Keratinocyte (primary cell): Measurements from ENCODE around the gene YAP1.

Experiments
- CTCF ChIP-seq, 3 experiments: IDR thresholded peaks in 1 of 3; conservative IDR thresholded peaks in 1 of 3; optimal IDR thresholded peaks in 1 of 3; 2 replicates in 2 of 3; 3 replicates in 1 of 3; pipeline versions ENCODE3 to v1.5.1; 2011; ENCODE audit warnings: low read length in 3 of 3, mild to moderate bottlenecking in 3 of 3, moderate library complexity in 2 of 3, control low read depth in 1 of 3, inconsistent platforms in 1 of 3; ENCODE audit not compliant: insufficient read depth in 2 of 3; ENCODE audit errors: extremely low read depth in 1 of 3
- EZH2 ChIP-seq: IDR thresholded peaks from one replicate; pipeline ENCODE4 v1.6.1; 2012; ENCODE audit warnings: inconsistent platforms, mild to moderate bottlenecking, low read length, moderate library complexity

- TF ChIP-seq CTCF (optimal IDR thresholded peaks at IDR 0.05 in 1 of 3, IDR thresholded peaks at IDR 0.05 in 1 of 3, conservative IDR thresholded peaks at IDR 0.05 in 1 of 3; ENCODE audit: extremely low read depth in 1 of 3, insufficient read depth in 2 of 3, low read length in 3 of 3) (no peak), EZH2 (no peak)
These were observed 439 bp downstream of the YAP1 start for GRCh38 chr11:102110761-102111010.
